GM20431 (cell line): ENCODE data around the gene SLC39A5.
"Not testable (repeated sequence)": the region's sequence is repeated elsewhere in the genome, so short reads cannot be mapped to it uniquely, and the experiment has no call there.

Experiments used
- in situ Hi-C: fragments of 300-500 bp; cut with MseI, MboI; formaldehyde crosslinking; loops from one replicate; pipeline ENCODE4 v1.15.0; 2020; ENCODE audit warnings: low sequenced_read_pairs; ENCODE audit not compliant: unreplicated experiment

The SLC39A5 gene

GRCh38 chr12:56229916-56230431 lies at the start of gene SLC39A5:
Gene SLC39A5, plus strand, starts transcription at chr12:56230051. Its CDS starts 1,224 bp downstream, at chr12:56231275.
- in situ Hi-C loops, result no loop called here

DNA sequence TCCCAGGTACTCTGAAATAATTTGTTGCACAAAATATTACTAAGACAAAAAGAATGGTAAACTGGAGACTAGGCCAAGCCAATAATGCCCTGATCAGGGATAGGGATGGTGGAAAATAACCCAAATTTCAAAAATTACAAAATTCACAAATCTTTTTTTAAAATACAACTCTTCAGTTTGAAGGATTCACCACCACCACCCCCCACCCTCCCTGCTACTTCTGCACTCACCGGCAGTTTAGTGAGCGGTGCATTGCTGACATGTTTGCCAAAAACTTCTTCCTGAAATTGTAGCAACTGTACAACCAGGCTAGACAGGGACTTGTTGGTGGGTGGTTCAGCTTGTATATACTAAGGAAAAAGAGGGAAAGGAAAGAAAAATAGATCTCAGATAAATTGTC lies 42.9 kb upstream of the SLC39A5 start:
- in situ Hi-C loops, result no loop called here

- in situ Hi-C loops, result no loop called here
Observed at GRCh38 chr12:56188131-56188777, 41.6 kb upstream of the SLC39A5 start.

- in situ Hi-C loops, result no loop called here
Observed at GRCh38 chr12:56188778-56189098, 41.1 kb upstream of the SLC39A5 start.

DNA sequence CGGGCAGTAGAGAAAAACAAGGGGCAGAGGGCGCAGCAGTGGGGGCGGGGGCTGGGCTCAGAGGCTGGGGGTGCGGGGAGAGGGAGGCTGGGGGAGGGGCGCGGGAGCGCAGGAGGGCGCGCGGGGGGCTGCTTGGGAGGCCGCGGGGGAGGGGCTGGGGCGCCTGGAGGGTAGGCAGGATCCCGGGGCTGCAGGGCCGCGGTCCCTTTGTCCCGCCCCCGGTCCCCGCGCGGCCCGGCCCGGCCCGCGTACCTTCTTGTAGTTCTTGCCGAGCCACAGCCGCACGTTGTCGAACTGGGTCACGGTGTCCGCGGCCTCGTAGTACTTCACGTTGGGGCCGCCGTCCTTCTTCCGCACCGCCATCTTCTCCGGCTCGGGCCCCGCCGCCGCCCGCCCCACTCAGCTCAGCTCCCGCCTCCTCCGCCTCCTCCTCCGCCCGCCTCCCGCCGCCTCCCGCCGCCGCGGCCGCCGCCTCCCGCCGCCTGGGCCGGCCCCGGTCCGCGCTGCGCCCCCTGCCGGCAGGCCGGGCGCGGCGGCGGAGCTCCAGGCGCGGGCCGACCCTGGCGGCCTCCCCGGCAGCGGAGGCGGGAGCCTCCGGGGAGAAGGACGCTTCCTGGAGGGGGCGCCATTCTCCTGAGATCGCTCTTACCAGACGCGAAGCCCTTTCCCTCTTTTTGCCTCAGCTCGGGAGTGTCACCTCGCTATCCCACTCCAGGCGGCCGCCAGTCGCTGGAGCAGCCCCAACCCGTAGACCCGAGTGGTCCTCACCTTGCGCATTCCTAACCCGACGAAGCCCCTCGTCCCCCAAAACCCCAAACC lies 40.5 kb upstream of the SLC39A5 start, which contains the start of gene SMARCC2:
Gene SMARCC2, minus strand, starts transcription at position 385 of the 819 bp plus-strand sequence. Its CDS starts 22 bp downstream, at position 363.
- in situ Hi-C loops, result no loop called here

DNA sequence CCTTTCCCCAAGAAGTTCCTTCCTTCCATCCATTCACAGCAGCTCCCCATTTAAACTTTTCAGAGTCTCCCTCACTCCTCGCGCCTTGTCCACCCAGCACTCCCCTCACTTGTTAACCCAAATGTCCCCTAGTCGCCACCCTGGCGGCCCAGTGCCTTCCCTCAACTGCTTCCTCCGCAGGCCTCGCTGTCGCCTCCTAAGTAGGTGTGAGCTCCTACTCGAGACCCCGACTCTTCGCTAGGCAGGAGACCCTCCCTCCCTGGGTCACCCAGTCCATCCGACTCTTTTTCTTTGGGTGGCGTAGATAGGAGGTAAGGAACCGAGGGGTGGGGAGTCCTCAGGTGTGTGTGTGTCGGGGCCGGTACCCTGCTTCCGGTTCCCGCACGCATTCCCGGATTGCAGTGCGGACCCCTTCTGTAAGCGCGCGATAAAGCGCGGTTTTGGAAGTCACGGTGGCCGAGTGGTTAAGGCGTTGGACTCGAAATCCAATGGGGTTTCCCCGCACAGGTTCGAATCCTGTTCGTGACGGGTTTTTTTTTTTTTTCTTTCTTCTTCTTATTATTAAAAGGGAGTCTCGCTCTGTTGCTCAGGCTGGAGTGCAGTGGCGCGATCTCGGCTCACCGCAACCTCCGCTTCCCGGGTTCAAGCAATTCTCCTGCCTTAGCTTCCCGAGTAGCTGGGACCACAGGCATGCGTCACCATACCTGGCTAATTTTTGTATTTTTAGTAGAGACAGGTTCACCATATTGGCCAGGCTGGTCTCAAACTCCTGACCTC lies 39.7 kb upstream of the SLC39A5 start:
- in situ Hi-C loops, result no loop called here

GRCh38 chr12:56190695-56191155 lies 39.1 kb upstream of the SLC39A5 start:
- in situ Hi-C loops, result no loop called here

- in situ Hi-C loops, result no loop called here
Observed at GRCh38 chr12:56192582-56192981, 37.3 kb upstream of the SLC39A5 start.

- in situ Hi-C loops, result no loop called here
Observed at GRCh38 chr12:56193025-56193578, 36.7 kb upstream of the SLC39A5 start.

- in situ Hi-C loops, result not testable (repeated sequence)
Observed at GRCh38 chr12:56196818-56197550, 32.9 kb upstream of the SLC39A5 start.

- in situ Hi-C loops, result no loop called here
Observed at GRCh38 chr12:56197921-56198635, 31.8 kb upstream of the SLC39A5 start.

- in situ Hi-C loops, result no loop called here
Observed at GRCh38 chr12:56198836-56199235, 31.0 kb upstream of the SLC39A5 start.

DNA sequence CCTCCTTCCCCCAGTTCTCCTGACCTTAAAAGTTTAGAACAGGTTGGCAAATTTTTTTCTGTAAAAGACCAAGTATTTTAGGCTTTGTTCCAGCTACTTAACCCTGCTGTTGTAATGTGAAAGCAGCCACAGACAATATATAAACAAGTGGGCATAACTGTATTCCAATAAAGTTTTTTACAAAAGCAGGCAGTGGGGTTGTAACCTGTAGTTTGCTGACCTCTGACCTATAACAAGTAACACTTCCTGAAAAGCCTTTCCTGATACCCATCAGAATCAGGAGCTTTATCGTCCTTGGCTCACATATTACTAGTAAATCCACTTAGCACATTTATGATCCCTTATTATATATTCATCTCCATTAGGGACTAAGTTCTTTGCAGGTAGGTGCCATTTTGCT lies 27.5 kb upstream of the SLC39A5 start:
- in situ Hi-C loops, result no loop called here

DNA sequence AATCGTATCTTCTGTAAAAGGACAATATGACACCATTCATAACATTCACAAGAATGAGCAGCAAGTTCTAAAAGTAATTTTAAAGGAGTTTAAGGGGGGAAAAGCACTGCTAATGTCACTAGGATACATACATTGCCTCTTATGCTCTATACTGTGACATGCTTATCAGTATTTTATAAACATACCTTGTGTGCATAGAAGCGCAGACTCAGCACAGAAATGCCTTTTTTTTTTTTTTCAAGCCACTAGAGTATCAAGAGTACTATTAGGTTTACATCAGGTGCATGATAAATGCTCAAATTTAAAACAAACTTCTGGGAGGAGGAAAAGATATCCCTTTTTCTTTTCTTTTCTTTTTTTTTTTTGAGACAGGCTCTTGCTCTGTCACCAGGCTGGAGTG lies 27.0 kb upstream of the SLC39A5 start:
- in situ Hi-C loops, result no loop called here

DNA sequence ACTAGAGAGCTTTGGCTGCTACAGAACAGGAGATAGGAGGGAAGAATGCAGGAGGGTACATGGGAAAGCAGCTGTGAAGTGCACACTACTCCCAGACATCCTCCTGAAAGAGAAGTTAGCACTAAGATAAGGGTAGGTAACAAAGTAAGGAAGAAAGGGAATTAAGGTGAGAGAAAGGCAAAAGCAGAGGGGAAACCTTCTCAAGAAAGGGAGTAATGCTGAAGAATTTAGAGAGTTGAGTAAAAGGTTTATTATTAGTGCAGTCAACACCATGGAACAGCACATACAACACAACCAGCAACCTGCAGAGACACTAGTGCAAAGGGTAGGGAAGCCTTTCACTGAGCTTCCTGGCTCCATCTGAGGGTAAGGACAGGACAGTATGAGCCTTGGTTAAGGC lies 25.6 kb upstream of the SLC39A5 start:
- in situ Hi-C loops, result no loop called here

DNA sequence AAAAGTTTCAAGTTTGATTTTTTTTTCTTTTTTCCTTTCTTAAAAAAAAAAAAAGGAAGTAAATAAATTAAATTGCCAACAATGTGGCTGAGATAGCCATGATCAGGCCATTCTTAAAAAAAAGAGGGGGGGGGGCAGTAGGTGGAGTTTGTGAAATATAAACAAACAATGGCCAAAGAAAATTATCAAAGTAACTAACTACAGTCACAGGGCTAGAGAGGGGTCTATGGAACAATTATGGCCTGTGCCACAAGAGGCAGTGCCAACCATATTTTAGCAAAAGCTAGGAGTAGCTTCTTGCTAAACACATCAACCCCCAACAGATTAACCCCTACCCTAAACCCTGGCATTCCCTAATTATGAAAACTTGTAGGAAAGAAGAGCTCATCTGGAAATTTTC lies 24.4 kb upstream of the SLC39A5 start:
- in situ Hi-C loops, result no loop called here

- in situ Hi-C loops, result no loop called here
Observed at GRCh38 chr12:56206452-56207166, 23.2 kb upstream of the SLC39A5 start.

GRCh38 chr12:56208006-56208405 lies 21.8 kb upstream of the SLC39A5 start:
- in situ Hi-C loops, result no loop called here
